Smooth muscle cell (in vitro differentiated cells): ENCODE data around the gene MUC6. TPM values are rescaled to one million over a fixed set of nuclear protein-coding genes. Genes with fewer than 3 reads are reported as not detected.

Experiments
- DNase-seq: peaks from one replicate; lab custom pipeline; 2025; ENCODE audit not compliant: unreplicated experiment; lab: John Stamatoyannopoulos, UW
- H2AFZ ChIP-seq: fragments of 200-600 bp; sonication (generic); 2 replicates; pipeline ENCODE4 v1.6.0; 2016; ENCODE audit warnings: antibody characterized with exemption, low read depth, mild to moderate bottlenecking
- H3F3A ChIP-seq: fragments of 200-600 bp; sonication (generic); 2 replicates; pipeline ENCODE4 v1.6.0; 2017; ENCODE audit warnings: antibody characterized with exemption, low read depth
- H3K27ac ChIP-seq: fragments of 200-600 bp; sonication (generic); 2 replicates; pipeline ENCODE4 v1.5.1; 2016; ENCODE audit warnings: low read depth, mild to moderate bottlenecking
- H3K27me3 ChIP-seq: fragments of 200-600 bp; sonication (generic); 2 replicates; pipeline ENCODE4 v1.6.1; 2016; ENCODE audit warnings: low read depth, mild to moderate bottlenecking
- H3K36me3 ChIP-seq: fragments of 200-600 bp; sonication (generic); 2 replicates; pipeline ENCODE4 v1.5.1; 2016; ENCODE audit warnings: low read depth
- H3K4me1 ChIP-seq: fragments of 200-600 bp; sonication (generic); 2 replicates; pipeline ENCODE4 v1.5.1; 2016; ENCODE audit warnings: low read depth
- H3K4me2 ChIP-seq: fragments of 200-600 bp; sonication (generic); 2 replicates; pipeline ENCODE4 v1.6.0; 2016; ENCODE audit warnings: mild to moderate bottlenecking
- H3K4me3 ChIP-seq: fragments of 200-600 bp; sonication (generic); 2 replicates; pipeline ENCODE4 v1.5.1; 2016; ENCODE audit warnings: mild to moderate bottlenecking
- H3K79me2 ChIP-seq: fragments of 200-600 bp; sonication (generic); 2 replicates; pipeline ENCODE4 v1.6.0; 2016; ENCODE audit warnings: low read depth, mild to moderate bottlenecking
- H3K9ac ChIP-seq: fragments of 200-600 bp; sonication (generic); 2 replicates; pipeline ENCODE4 v1.6.0; 2016; ENCODE audit warnings: low read depth
- H3K9me3 ChIP-seq: fragments of 200-600 bp; sonication (generic); replicated peaks from 2 replicates; pipeline ENCODE4 v1.5.1; 2016; ENCODE audit warnings: low read depth
- H4K20me1 ChIP-seq: fragments of 200-600 bp; sonication (generic); 2 replicates; pipeline ENCODE4 v1.6.0; 2016; ENCODE audit warnings: low read depth
- CTCF ChIP-seq: fragments of 200-600 bp; sonication (generic); IDR thresholded peaks from 2 replicates; pipeline ENCODE4 v1.5.1; 2017; ENCODE audit warnings: borderline replicate concordance, mild to moderate bottlenecking, antibody characterized with exemption; ENCODE audit not compliant: insufficient read depth, poor library complexity, severe bottlenecking
- WGBS: methylation state at CpG from one replicate; pipeline ENCODE4 v1.1.7; 2016; ENCODE audit warnings: low lambda C conversion rate; 5-methylcytosine and 5-hydroxymethylcytosine counted together
- polyA plus RNA-seq: library from polyadenylated mRNA; unstranded; fragments of >200 nt; fragmentation: Nextera tagmentation; extraction: Ambion mirVana; gene quantifications from 2 replicates; pipeline ENCODE4 v1.2.1, GENCODE V29; 2016
- total RNA-seq: library from RNA; depleted of rRNA; stranded (reverse); fragments of >200 nt; gene quantifications from 2 replicates; pipeline ENCODE4 v1.2.3, GENCODE V29; 2014

MUC6 gene
- total and polyA plus RNA-seq, 2 experiments from 2014 or later = not detected

- Histone ChIP-seq H4K20me1 (no peaks in the 10 kb centered on the region), H3K4me3 (no peak overlapping the region), H3K27ac (no peak overlapping the region), H3K36me3 (no peaks in the 10 kb centered on the region), H3F3A (no peaks in the 10 kb centered on the region), H2AFZ (no peak overlapping the region), H3K27me3 (no peaks in the 10 kb centered on the region), H3K9ac (no peak overlapping the region), H3K9me3 (no peaks in the 10 kb centered on the region), H3K4me1 (no peaks in the 10 kb centered on the region), H3K4me2 (no peak overlapping the region), H3K79me2 (no peaks in the 10 kb centered on the region)
- no peak for TF ChIP-seq CTCF
- DNase-seq = no peak
- WGBS = 90% methylated on average over 21 of the region's 25 CpGs
Observed at GRCh38 chr11:1052133-1053011, 15.9 kb upstream of the MUC6 start.

GRCh38 chr11:1051356-1052132 lies 15.0 kb upstream of the MUC6 start:
- Histone ChIP-seq H3K79me2 (no peaks in the 10 kb centered on the region), H3K4me1 (no peaks in the 10 kb centered on the region), H4K20me1 (no peaks in the 10 kb centered on the region), H3K36me3 (no peaks in the 10 kb centered on the region), H3F3A (no peaks in the 10 kb centered on the region), H2AFZ (no peak overlapping the region), H3K27me3 (peaks cover 5% of the 10 kb centered on the region), H3K27ac (no peak overlapping the region), H3K9ac (no peak overlapping the region), H3K4me2 (no peak overlapping the region), H3K9me3 (no peaks in the 10 kb centered on the region), H3K4me3 (no peak overlapping the region)
- 68% methylated on average over 13 of the region's 15 CpGs for WGBS
- no peak for DNase-seq
- TF ChIP-seq CTCF = no peak

- Histone ChIP-seq H3F3A (no peaks in the 10 kb centered on the region), H3K9me3 (no peaks in the 10 kb centered on the region), H3K36me3 (no peaks in the 10 kb centered on the region), H4K20me1 (no peaks in the 10 kb centered on the region), H2AFZ (no peak overlapping the region), H3K4me2 (no peak overlapping the region), H3K27me3 (peaks cover 5% of the 10 kb centered on the region), H3K27ac (no peak overlapping the region), H3K4me3 (no peak overlapping the region), H3K79me2 (no peaks in the 10 kb centered on the region), H3K9ac (no peak overlapping the region), H3K4me1 (no peaks in the 10 kb centered on the region)
- peak; percentile 75 for TF ChIP-seq CTCF
- no peak for DNase-seq
- 52% methylated on average over 16 of the region's 39 CpGs for WGBS
Observed at GRCh38 chr11:1050581-1051355, 14.2 kb upstream of the MUC6 start.
